HL-60/S4 treated with phorbol 12-myristate 13-acetate at 8.2 ng/mL for 4 days and 3 days (cell line): Measurements from ENCODE around the gene STK11IP.

Source experiments
- in situ Hi-C: fragments of 300-500 bp; cut with MboI; formaldehyde crosslinking; loops from 2 replicates; pipeline ENCODE4 v1.15.0; 2022; ENCODE audit warnings: low sequenced_read_pairs

STK11IP gene

DNA sequence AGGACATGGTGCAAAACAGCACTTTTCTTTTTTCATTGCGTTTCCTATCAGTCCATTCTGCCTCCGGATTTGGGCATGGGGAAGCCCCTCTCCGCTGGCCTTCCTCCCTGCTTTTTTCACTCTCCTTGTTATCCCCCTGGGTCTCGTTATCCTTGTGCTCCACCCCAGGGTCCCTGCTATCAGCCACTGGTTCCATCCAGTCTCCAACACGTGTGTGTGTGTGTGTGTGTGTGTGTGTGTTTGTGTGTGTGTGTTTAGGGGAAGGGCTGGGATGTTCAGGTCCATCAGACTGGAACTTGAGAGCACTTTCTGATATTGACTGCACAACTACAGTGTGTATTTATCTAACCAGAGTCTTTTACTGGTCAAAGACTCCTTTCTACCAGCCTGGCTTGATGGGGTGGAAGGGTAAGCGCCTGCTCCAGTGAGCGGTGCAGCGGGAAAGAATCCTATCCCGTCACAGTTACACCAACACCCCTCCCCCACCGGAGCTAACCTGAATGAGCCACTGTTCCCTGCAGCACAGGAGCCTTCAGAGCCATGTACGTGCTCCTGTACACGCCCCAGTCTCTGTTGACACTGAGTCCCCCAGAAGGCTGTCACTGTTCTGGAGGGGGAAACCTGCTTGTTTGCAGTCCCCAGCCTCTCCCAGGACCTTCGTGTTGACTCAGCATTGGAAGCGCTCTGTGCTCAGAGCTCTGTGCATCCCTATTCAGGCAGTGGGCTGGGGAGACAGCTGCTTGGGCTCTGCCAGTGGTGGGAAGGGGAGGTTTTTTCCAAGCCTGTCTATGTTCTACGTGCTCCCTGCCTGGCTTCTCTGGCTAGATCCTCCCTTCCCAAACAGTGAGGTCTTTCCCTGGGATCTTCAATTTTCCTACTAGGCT, 20.9 kb upstream of the STK11IP start:
- in situ Hi-C loops: no loop called here

DNA sequence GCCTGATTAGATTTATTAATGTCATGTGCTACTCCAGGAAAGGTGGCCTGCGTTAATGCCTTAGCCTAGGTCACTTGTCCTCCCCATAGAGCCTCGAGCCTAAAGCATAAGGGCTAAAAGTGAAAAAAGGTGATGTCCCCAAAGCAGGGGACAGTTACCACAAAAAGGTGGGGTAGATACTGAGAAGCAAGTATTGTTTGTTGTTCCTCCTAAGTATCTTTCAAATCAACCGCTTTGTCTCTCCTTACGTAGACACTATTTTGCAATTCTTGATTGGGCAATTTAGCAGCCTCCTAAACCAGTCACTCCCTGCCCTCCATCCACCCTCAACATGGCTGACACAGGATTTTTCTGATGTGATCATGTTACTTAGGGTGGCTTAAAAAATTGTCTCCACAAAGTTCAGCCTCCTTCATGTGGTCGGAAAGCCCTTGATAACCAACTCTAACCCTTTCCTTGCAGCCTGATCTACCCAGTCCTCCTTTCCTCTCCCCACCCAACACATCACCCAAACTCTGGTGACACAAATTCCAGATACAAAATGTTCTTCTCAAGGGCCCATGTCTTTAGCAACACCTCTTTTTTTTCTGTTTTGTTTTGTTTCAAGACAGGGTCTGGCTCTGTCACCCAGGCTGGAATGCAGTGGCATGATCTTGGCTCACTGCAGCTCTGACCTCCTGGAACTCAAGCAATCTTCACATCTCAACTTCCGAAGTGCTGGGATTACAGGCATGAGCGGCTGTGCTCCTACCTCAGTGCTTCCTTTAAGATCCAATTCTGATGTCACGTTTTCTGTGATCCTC, 18.6 kb upstream of the STK11IP start:
- in situ Hi-C loops: no loop called here

DNA sequence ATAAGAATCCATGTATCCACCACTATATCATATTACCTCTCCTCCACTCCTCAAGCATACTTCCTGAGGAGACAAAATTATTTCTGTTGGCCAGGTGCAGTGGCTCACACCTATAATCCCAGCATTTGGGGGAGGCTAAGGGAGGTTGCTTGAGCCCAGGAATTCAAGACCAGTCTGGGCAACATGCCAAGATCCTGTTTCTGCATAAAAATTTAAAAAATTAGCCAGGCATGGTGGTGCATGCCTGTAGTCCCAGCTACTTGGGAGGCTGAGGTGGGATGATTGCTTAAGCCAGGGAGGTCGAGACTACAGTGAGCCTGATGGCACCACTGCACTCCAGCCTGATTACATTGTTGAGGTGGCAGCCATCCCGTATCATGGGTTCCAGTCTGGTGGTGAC, 16.3 kb upstream of the STK11IP start:
- in situ Hi-C loops: no loop called here

DNA sequence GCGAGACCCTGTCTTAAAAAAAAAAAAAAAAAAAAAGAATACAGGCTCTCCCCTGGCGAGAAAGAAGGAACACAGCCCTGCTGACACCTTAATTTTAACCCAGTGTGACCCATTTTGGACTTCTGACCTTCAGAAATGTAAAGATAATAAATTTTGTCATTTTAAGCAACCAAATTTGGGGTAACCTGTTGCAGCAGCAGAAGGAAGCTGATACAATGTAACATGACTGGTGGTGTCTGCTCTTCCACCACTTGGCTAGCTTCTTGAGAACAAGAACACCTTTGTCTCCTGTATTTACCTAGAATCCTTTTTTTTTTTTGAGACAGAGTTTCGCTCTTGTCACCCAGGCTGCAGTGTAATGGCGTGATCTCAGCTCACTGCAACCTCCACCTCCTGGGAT, 6.6 kb upstream of the STK11IP start:
- in situ Hi-C loops: no loop called here

DNA sequence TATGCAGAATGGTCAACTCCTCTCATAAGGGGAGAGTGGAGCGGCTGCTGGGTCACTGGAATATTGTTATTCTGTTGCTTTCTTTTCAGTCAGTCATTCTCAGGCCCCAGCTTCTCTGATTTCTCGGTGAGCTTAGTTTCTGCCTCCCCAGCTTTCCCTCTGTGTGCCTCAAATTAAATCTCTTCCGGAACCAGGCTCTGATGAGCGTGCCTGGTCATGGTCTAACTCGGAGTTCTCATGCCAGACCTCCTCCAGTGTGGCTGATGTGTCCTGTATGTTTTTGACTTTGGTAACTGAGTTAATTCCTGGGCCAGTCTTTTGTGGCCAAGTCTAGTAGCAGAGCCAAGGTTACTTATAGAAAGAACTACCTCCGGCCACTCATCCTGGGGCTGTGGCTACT, 4.9 kb upstream of the STK11IP start:
- in situ Hi-C loops: no loop called here

DNA sequence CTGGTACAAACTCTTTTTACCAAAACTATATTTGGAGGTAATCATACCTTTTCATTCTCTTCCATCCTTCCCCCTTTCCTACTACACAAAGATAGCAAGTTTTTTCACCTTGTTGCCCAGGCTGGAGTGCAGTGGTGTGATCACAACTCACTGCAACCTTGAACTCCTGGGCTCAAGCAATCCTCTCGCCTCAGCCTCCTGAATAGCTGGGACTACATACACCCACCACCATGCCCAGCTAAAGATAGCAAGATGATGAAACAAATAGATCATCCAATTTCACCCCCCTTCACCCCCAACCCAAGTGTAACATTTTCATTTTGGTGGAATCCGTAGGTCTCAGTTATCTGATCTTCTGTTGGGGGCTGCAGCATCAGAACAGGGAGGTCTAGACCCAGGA, 4.5 kb upstream of the STK11IP start:
- in situ Hi-C loops: no loop called here

DNA sequence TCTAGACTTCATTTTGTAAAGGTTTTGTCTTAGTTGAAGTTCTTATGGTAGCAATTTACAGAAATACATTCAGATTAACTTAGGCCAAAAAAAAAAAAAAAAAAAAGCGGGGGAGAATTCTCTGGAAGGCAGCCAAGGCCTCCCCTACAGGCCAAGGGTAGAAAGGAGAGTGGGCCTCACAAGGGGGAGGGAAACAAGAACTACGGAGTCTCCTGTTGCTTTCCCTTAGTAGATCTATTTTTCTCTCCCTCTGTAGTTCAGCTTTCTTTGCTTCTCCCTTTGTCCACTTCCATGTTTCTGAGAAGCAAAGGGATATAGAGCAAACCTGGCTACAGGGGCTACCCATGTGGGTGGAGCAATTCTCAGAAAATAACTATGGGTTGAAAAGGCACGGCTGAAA, 2.4 kb upstream of the STK11IP start:
- in situ Hi-C loops: no loop called here

DNA sequence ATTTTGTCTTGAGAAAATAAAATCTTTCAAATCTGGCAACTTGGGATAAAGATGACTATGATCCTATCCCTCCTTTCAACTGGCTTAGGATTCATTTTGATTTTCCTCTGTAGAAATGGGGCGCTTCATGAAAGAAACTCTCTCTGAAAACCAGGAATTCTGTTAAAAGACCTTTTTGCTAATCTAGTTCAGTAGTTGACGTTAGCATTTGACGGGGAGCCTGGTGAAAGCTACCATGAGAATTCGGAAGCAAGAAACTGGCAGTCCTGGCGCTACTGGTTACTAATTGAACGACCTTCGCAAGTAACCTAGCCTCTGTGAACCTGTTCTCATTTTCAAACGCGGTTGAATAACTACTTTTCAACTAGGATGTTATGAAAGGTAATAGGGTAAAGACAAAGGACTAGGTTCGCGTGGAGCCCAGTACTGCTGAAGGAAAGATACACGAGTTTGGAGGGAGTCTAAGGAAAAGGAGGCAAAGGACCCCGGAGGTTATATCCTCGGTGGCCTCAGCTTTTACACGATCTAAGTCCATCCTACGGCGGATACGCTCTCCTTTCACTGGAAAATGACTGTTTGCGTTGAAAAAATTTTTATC, 604 bp upstream of the STK11IP start:
- in situ Hi-C loops: no loop called here

DNA sequence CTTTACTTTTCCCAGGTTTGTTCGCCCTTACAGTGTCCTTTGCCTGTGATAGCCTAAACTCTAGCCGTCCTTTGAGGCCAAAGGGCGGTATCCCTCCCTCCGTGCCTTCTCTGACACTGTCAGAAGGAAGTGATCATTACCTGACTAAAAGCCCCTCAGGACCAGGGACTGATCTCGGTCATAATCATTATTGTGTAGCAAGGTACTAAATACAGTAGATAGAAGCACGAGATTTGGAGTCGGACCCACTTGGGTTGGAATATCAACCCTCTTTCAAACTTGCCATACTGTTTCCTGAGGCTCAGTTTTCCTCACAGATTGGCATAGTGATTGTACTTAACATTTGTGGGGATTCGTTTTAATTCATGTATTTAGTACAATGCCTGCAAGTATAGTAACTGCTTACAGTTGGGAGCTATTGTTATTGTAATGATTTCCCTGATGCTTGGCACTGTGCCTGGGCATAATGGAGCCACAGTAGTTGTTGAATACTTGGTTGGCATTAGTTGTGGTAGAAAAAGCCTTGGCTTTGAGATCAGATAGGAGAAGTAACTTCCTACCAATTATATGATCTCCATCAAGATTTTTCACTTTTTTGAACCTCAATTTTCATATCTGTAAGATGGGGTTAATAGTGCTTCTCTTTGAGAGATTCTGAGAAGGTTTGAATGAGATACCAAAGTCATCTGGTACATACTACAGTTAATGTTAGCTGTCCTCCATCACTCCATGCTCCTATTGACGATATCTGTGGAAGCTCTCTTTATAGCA, 836 bp downstream of the STK11IP start:
- in situ Hi-C loops: no loop called here

DNA sequence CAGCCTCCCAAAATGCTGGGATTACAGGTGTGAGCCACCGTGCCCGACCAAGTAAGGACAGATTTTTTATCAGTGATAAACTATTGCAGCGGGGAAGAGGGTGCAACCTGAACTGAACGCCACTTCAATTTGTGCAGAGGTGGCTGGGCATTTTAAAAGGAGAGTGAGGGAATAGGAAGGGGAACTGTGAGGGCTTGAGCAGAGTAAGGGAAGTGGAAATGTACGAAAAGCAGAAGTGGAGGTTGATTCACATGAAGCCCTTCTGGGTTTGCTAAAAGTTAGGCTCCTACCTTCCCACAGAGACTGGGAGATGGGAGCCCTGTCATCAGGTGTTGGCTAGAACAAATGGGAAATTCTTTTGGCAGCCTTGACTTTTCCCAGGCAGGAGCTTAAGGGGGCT, 6.1 kb downstream of the STK11IP start:
- in situ Hi-C loops: no loop called here

DNA sequence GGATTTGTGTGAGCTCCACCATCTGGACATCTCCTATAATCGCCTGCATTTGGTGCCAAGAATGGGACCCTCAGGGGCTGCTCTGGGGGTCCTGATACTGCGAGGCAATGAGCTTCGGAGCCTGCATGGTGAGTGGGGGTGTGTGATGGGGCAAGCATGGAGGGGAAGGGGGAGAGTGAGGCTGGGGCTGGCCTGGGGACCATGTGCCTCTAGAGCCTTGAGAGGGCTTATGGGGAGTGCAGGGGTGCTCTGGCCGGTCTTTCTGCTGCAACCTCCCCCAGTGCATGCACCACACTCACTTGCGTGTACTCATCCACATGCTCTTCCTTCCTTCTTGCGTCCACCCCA, 7.9 kb downstream of the STK11IP start:
- in situ Hi-C loops: no loop called here

DNA sequence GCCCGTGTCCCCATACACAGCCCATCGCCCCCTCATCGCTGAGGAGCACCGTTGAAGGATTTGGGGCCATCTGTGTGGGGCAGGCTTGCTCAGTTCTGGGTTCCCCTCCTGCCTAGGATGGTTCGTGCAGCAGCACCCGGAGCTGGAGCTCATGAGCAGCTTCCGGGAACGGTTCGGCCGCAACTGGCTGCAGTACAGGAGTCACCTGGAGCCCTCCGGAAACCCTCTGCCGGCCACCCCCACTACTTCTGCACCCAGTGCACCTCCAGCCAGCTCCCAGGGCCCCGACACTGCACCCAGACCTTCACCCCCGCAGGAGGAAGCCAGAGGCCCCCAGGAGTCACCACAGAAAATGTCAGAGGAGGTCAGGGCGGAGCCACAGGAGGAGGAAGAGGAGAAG, 10.3 kb downstream of the STK11IP start:
- in situ Hi-C loops: no loop called here

DNA sequence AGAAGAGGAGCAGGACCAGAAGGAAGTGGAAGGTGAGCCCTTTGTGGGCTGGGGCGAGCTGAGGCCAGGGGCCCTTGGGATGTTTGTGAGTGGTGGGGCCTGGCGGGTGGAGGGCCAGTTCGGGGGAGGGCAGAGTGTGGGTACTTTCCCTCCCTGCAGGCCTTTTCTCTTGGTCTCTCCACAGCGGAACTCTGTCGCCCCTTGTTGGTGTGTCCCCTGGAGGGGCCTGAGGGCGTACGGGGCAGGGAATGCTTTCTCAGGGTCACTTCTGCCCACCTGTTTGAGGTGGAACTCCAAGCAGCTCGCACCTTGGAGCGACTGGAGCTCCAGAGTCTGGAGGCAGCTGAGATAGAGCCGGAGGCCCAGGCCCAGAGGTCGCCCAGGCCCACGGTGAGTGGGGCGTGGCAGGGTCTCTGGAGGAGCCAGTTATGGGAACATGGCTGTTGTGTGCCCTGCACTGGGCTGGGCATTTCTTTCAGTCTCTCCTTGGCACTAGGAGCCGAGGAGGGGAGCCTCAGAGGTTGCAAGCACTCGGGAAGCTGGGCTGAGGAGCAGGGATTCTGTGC, 10.8 kb downstream of the STK11IP start:
- in situ Hi-C loops: no loop called here

DNA sequence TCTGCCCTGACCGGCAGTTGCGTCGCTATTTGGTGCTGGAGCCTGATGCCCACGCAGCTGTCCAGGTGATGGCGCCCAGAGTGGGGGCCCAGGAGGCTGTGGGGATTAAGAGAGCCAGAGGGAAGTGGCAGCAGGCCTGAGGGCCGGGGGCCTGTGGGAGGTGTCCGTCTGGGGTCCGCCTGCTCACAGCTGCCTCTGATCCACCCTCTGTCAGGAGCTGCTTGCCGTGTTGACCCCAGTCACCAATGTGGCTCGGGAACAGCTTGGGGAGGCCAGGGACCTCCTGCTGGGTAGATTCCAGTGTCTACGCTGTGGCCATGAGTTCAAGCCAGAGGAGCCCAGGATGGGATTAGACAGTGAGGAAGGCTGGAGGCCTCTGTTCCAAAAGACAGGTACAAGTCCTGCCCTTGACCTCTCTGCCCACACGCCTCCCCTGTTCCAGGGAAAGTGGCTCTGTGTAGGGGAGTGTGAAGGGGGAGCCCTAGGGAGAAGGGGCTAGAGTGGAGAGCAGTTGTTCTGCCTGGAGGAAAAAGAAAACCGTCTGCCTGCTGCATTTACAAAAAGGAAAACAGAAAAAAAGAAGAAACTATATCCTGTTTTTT, 11.6 kb downstream of the STK11IP start:
- in situ Hi-C loops: no loop called here

DNA sequence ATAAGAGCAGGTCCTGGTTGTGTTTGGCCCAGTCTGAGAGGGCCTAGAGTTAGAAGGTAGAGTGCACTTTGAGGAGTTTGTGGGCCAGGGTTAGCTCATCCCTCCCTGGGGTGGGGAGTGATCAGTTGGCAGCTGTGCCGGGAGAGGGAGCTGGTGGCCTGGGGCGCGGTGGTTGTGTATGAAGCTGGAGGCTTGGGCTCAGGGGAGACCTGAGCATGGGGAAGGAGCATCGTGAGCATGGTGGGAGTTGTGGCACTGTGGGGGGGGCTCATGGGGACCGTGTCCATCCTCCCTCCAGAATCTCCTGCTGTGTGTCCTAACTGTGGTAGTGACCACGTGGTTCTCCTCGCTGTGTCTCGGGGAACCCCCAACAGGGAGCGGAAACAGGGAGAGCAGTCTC, 13.6 kb downstream of the STK11IP start:
- in situ Hi-C loops: no loop called here

DNA sequence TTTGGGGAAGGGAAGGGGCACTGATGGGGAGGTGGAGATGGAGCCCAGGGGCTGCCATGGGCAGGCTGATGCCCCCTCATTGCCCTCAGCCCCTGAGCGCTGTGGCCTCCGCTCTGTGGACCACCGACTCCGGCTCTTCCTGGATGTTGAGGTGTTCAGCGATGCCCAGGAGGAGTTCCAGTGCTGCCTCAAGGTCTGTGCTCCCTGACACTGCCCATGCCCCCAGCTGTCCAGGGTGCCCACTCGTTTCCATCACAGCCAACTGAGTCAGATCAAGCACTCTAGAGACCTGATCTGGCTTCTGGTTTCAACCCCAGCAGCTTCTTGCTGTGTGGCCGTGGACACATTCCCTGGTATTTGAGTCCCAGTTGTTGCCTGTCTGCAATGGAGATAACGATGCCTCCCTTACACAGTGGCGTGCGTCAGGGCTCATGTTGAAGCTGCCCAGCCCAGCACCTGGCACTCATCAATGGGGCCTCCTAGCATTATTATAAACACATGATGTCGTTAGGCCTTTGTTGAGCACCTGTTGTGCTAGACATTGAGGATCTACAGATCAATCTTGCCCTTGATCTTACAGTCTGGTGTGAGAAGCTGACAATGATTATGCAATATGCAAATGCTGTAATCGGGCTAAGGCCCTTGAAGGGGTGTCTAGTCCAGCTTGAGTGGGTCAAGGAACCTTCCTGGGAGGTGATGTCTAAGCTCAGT, 14.4 kb downstream of the STK11IP start:
- in situ Hi-C loops: no loop called here

DNA sequence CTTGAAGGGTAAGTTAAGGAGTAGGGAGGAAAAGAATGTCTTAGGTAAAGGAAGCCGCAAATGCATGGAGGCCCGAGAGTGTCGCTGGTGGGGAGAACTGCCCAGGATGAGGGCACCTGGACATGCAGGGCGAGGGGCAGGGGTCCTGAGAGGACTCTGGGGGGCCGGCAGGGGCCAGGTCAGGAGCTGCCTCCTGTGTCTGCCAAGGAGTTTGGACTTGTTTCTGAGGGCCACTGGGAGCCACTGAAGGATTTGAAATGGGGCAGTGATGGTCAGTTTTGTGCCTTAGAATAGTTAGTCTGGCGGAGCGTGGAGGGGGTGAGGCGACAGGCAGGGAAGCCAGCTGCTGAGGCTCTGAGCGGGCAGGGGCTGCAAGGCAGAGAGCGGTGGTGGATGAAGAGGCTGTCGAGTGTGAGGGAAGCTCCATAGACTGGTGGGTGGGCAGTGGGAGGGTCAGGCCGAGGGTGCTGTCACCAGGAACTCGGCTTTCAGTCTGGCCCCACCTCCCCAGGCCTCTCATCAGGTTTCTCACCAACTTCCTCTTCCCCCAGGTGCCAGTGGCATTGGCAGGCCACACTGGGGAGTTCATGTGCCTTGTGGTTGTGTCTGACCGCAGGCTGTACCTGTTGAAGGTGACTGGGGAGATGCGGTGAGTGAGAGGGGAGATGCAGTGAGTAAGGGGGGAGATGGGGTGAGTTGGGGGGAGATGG, 15.1 kb downstream of the STK11IP start:
- in situ Hi-C loops: no loop called here

DNA sequence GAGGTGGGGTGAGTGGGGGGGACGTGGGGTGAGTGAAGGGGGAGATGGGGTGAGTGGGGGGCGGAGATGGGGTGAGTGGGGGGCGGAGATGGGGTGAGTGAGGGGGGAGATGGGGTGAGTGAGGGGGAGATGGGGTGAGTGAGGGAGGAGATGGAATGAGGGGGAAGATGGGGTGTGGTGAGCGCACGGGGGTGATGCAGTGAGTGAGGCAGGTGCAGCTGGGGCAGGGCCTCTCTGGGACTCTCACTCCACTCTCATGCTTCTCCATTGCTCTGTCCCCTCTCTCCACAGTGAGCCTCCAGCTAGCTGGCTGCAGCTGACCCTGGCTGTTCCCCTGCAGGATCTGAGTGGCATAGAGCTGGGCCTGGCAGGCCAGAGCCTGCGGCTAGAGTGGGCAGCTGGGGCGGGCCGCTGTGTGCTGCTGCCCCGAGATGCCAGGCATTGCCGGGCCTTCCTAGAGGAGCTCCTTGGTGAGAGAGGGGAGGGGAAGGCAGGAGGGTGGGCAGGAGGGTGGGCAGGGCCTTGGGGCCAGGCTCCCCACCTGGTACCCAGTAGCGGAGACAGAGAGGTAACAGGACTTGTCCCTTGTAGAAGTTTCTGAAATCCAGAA, 15.9 kb downstream of the STK11IP start:
- in situ Hi-C loops: no loop called here
